K562 (cell line): Measurements from ENCODE around the gene EXOC3L1.

Experiments used
- BRCA1 ChIP-seq, 2 experiments: fragments of 450-650 bp in 1 of 2; sonication (generic) in 1 of 2; formaldehyde crosslinking in 1 of 2; IDR thresholded peaks; 2 replicates each; pipeline versions ENCODE4 v1.5.0 to v1.6.1; 2017 to 2020; ENCODE audit warnings: mild to moderate bottlenecking in 1 of 2, missing genetic modification reagents in 1 of 2
- MAFK ChIP-seq: IDR thresholded peaks from 2 replicates; pipeline ENCODE4 v1.6.1; 2011; ENCODE audit warnings: low read length, improper control_type of control experiment
- POLR2A ChIP-seq: fragments of 450-650 bp; conservative IDR thresholded peaks from 2 replicates; pipeline ENCODE4 v1.6.1; 2016
- SOX6 ChIP-seq: fragments of 450-650 bp; IDR thresholded peaks from 2 replicates; pipeline ENCODE4 v1.6.1; 2014; ENCODE audit warnings: mild to moderate bottlenecking
- ZSCAN29 ChIP-seq: fragments of 450-650 bp; IDR thresholded peaks from 2 replicates; pipeline ENCODE4 v1.6.1; 2017
- TF ChIP-seq, protein P1 (sequence below), 2 experiments: IDR thresholded peaks in 1 of 2; conservative IDR thresholded peaks in 1 of 2; 2 replicates each; pipeline ENCODE4 v1.6.1; 2016; ENCODE audit warnings: low read depth in 2 of 2, mild to moderate bottlenecking in 1 of 2, missing compliant biosample characterization in 1 of 2, missing genetic modification characterization in 1 of 2, moderate library complexity in 1 of 2

GRCh38 chr16:67166110-67166547 lies 23.8 kb downstream of the EXOC3L1 start:
- TF ChIP-seq POLR2A, result no peak
- TF ChIP-seq BRCA1 (IDR thresholded peaks at IDR 0.05), result no peak
- no peak for TF ChIP-seq BRCA1 (CRISPR knock-in tag; IDR thresholded peaks at IDR 0.05)
- no peak for TF ChIP-seq ZSCAN29
- TF ChIP-seq SOX6, result no peak
- no peak for TF ChIP-seq MAFK
- TF ChIP-seq, protein P1, sequence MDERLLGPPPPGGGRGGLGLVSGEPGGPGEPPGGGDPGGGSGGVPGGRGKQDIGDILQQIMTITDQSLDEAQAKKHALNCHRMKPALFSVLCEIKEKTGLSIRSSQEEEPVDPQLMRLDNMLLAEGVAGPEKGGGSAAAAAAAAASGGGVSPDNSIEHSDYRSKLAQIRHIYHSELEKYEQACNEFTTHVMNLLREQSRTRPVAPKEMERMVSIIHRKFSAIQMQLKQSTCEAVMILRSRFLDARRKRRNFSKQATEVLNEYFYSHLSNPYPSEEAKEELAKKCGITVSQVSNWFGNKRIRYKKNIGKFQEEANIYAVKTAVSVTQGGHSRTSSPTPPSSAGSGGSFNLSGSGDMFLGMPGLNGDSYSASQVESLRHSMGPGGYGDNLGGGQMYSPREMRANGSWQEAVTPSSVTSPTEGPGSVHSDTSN (CRISPR knock-in tag; IDR thresholded peaks at IDR 0.05; ENCODE audit: low read depth), result no peak
- TF ChIP-seq, protein P1 (tag; conservative IDR thresholded peaks at IDR 0.05; ENCODE audit: low read depth), result no peak
